ENCODE data around the gene SARS2. TPM values are rescaled to one million over a fixed set of nuclear protein-coding genes. Genes with fewer than 3 reads are reported as not detected.
"Not testable (repeated sequence)": the region's sequence is repeated elsewhere in the genome, so short reads cannot be mapped to it uniquely, and the experiment has no call there.

SARS2 gene
- total RNA-seq, 1 donor from 2014 or later, result 7.0 TPM

DNA sequence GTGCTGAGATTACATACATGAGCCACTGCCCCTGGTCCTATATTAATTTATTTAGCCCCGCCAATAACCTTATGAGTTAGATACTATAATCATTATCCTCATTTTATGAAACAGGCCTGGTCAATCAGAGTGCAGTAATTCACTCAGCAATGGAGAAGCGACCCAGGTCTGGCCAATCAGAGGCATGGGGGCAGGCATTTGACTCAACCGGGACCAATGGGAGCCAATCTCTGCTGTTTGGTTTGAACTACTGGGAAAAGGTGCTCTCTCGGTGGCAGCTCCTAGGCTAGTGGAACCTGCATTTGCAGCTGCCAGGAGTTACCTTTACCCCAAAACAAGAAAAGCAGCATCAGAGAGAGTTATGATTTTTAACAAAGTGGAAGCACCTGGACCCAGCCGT is 37.7 kb downstream of the SARS2 start:
- DNase-seq, result no peak

DNA sequence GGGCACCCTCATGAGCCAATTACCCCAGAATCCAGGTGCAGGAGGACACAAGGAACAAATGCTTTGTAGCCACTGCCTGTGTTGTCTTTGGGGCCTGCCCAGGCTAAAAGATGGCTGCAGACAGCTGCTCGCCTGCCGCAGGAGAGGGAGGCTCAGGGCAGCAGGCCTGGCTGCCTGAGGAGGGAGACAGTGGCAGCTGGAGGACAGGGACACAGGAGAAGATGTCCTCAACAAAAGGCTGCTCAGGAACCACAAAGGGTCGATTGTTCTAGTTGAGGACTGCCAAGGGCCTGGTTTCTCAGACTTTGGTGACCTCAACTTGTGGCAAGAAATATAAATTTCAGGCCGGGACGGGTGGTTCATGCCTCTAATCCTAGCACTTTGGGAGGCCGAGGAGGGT is 38.8 kb downstream of the SARS2 start:
- DNase-seq, result no peak

DNA sequence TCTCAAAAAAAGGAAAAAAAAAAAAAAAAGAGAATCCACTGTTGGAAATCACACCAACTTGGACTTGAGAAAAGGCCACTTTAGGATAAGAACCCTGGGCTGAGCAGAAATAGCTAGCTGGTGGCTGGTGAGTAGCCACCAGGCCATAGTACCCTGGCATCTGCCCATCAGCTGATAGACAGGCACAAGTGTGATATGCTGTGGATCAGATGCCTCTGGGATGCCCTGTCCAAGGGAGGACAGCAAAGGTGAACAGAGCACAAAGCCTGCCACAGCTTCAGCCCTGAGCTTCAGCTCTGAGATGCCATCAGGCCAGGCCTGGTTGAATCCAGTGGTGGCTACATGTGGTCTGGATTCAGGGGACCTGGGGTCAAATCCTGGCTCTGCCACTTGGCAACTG is 39.9 kb downstream of the SARS2 start:
- DNase-seq, result no peak

DNA sequence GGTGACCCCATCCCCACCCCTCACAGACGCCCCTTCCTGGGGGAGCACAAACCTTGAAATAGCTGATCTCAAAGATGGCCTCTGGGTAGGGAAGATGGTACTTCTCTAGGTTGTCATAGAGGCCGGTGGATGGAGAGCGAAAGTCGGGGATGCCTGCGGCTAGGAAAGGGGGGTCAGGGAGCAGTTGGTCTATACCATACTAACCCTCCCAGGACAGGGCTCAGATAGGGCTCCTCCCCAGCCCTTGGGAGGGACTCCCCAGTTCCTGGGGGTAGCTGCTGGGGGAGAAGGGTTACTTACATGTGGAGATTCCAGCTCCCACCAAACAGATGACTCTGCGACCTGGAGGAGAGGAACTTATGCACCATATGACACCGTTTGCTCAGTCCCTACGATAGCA is 40.8 kb downstream of the SARS2 start:
- DNase-seq, result no peak

DNA sequence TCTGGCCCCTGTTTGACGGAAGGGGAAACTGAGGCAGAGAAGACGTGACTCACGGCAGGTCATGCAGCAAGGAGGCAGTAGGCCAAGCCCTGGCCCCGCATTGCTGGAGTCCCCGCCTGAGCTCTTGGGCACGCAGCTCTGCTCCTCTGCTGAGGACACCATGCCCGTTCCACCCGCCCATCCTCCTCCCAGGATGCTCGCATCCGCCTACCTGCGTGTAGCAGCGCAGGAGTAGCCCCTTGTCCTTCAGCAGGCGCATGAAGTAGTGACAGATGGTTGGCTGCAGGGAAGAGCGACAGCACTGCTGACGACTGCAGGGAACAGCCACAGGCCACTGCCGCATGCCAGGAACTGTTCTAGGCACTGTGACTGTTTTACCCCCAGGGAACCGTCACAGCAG is 41.7 kb downstream of the SARS2 start:
- DNase-seq, result no peak

DNA sequence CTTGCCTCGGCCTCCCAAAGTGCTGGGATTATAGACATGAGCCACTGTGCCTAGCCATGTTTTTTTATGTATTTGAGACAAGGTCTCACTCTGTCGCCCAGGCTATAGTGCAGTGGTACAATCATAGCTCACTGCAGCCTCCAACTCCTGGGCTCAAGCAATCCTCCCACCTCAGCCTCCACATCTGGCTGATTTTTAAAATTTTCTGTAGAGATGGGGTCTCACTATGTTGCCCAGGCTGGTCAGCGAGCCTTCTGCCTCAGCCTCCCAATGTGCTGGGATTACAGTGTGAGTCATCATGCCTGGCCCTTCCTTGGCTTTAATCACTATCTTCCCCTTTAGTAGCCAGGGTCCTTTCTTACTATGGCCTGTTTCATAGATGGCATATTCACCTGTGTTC is 45.9 kb downstream of the SARS2 start:
- DNase-seq, result not testable (repeated sequence)

DNA sequence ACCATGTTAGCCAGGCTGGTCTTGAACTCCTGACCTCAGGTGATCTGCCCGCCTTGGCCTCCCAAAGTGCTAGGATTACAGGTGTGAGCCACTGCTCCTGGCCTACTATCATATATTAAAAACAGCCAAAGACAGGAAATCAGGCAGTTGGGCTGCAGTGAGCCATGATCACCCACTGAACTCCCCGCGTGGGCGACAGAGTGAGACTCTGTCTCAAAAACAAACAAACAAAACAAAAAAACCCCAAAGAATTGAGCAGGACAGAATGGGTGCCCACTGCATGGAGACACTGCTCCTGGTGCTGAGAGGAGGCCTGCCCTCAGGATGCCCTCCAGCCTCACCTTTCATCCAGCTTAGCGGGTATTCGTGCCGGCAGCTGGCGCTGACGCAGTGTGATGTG is 47.3 kb downstream of the SARS2 start:
- no peak for DNase-seq

DNA sequence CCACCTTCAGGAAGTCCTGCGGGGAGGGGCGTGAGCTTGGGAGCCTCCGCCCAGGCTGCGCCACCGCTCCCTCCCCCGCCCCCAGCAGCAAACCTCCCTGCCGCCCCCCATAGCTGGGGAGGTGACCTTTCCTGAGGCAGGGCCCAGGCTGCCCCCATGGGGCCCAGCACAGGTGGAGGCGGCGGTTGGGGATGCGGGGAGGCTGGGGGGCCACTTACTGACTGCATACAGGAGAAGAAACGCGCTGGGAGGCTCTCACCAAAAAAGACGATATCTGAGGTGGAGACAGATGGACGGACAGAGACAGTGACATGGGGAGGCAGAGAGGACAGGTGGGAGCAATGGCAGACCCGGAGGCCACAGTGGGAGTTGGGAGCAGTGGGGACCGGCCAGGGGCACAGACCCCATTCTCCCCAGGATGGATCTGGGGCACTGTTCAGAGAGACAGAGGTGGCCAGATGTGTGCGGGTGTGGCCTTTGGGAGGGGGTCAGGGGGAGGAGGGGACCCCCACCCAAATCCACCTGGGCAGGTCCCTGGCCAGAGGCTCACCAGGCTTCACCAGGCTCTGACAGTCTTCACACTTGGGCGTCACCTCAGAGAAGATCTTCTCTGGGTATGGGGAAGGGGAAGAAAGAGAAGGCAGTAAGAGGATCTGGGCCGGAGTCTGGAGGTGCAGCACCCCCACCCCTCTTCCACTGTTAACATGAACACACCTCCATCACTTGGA is 49.5 kb downstream of the SARS2 start:
- no peak for DNase-seq

DNA sequence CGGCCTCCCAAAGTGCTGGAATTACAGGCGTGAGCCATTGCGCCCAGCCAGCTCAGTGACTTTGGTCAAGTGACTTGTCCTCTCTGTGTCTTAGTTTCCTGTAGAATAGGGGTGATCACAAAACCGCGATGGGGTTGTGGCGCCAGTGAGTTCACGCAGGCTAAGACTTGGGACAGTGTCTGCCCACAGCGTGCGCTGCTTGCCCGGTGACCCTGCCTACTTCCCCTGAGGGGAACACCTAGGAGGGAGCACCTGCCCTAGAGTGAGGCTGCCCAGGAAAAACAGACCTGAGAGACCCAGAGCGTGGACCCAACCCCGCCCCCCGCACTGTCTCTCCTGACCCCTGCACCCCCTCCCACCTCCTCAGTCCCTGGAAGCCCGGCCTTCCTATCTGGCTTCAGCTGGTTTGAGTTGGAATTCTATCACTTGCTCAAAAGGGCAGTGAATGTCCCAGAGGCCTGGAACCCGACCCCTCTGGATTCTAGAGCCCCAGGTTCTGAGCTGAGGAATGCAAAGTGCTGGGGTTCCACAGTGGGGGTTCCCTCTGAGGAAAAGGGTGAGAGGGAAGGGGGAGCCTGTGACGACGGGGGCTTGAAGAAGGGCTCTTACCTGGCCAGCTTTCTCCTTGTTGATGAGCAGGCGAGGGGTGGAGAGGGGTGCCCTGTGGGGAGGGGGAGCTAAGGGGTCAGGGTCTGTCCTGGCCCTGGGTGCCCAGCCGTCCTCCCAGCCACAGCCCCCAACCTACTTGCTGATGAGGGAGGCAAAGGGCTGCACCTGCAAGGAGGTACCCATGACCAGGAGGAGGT is 50.3 kb downstream of the SARS2 start:
- no peak for DNase-seq

DNA sequence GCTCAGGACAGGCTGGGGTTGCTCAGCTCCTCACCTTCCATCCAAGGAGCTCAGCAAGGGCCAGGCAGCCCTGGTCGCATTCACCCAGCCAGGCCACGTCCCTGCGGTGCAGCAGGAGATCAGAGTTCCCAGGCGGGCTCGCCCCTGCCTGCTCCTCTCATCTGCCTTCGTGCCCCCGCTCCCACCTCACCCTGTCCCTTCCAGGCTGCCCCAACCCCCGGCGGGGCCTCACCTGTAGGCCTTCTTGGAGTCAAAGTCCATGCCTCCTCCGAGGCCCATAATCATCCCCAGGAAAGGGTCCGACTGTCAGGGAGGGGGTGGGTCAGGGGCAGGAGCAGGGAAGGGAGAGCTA is 51.2 kb downstream of the SARS2 start:
- DNase-seq, result no peak

DNA sequence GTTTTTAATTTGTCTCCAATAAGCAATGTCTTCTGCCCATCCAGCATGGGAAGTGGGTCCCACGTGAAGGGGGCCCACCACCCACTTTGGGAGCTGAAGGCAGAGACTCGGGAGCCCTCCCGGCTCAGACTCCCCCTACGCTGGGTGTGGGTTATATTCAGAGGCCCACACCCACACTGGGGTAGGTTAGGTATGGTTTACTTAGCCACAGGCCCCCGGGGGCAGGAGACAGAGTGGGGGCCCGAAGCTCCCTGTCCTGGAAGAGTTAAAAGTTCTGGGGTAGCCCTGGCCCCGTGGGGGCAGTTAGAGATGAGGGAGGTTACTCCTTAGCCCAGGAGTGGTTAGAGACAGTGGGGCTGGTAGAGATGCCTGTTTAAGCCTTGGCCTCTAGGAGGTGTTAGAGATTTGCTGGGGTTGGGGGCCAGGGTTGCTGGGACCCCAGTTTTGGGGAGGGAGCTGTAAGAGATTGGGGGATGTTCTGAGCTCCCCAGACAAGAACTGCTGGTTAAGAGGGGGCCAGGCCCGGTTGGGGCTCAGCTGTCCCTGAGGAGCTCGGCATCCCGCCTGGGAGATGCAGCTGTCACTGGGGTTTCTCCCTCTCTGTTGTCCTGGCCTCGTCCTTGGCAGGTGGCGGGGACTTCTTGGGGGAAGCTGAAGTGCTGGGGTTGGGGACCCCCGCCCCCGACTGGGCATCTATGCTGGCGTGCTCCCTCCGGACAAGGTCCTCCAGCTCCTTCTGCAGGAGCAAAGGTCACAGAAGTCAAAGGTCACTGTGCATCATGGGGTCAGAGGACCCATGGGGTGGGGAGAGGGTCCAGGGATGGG is 51.8 kb downstream of the SARS2 start:
- no peak for DNase-seq

DNA sequence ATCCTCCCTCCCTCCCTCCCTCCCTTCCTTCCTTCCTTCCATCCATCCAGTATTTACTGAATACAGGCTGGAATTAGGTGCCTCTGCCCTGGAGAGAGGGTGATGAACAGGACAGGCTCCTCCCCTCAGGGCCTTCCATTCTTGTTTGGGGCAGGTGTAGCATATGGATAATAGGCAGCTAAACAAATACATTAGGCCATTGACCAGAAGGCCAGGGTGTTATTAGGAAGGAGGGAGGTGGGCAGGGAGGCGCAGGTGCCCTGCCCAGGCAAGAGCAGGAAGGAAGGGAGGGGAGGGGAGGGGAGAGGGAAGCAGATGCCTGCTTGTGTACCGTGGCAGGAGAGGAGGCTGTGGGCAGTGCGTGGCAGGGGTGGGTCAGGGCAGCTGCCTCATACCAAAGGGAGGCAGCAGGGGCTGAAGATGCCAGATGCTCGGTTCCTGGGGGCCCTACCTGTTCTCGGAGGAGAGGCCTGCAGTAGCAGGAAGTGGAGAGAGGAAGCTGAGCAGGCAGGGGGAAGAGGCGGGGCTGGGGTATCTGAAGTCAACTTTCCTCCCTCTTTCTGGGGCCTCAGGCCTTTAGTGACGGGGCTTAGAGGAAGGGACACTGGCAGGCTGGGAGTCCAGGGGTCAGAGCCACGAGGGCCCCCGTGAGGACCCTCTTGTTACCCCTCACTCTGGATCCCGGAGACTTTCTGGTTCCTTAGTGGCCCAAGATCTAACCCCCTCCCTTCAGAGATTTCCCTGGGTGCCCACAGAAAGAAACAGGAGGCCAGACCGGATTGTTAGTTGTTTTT is 52.6 kb downstream of the SARS2 start, which contains the start of gene RINL:
Gene RINL, minus strand, starts transcription at position 495 of the 794 bp plus-strand sequence. CDS start 1,533 bp downstream, outside the sequence.
- no peak for DNase-seq

DNA sequence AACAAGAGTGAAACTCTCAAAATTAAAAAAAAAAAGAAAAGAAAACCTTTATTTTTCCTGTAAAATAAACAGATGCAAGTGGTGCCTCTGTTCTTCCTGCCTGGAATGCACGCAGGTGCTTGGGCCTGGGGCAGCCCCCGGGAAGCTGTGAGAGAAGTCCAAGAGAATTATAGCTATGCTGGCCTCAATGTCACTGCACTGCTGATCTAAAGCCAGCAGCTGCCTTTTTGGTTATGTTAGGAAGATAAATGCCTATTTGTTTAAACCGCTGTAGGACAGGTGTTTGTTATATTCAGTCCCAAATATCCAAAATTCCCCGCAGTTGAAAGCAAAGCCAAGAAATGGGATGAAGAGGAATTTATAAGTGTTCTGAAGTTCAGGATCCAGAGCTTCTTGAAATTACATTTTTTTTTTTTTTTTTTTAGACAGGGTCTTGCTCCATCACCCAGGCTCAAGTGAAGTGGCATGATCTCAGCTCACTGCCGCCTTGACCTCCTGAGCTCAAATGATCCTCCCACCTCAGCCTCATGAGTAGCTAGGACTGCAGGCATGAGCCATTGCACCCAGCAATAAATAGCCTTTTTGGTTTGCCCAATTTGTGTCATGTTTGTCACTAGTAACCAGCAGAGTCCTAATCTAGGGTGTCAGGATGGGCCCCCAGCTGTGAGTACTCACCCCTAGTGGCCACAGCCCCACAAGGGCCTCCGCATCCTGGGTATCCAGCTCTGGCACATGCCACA is 54.7 kb downstream of the SARS2 start:
- DNase-seq, result no peak

DNA sequence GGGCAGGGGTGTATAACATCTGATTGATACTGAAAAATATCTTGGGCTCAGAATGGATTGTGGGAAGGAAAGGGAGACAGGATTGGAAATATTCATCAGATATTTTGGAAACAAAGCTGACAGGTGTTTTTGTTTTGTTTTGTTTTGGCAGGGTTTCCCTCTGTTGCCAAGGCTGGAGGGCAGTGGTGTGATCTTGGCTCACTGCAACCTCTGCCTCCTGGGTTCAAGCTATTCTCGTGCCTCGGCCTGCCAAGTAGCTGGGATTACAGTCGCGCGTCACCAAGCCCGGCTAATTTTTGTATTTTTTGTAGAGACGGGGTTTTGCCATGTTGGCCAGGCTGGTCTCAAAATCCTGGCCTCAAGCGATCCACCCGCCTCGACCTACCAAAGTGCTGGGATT is 57.2 kb downstream of the SARS2 start:
- DNase-seq, result not testable (repeated sequence)

DNA sequence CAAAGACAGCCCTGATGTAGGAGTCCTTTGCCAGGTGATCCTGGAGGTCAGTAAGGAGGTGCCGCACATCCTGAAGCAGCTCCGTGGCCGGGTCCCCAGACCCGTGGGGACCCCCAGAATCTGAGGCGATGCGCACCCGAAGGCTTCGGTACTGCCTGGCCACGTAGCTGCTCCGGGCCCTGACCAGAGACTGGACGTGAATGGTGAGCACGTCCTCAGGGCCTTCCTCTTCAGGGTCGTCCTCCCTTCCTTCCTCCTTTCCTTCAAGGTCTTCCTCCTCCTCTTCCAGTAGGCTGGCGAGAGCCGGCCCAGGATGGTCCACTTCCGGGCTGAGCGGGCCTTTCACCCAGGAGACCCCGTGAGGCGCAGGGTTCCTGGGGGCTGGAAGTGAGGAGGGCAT is 60.0 kb downstream of the SARS2 start:
- DNase-seq, result no peak

DNA sequence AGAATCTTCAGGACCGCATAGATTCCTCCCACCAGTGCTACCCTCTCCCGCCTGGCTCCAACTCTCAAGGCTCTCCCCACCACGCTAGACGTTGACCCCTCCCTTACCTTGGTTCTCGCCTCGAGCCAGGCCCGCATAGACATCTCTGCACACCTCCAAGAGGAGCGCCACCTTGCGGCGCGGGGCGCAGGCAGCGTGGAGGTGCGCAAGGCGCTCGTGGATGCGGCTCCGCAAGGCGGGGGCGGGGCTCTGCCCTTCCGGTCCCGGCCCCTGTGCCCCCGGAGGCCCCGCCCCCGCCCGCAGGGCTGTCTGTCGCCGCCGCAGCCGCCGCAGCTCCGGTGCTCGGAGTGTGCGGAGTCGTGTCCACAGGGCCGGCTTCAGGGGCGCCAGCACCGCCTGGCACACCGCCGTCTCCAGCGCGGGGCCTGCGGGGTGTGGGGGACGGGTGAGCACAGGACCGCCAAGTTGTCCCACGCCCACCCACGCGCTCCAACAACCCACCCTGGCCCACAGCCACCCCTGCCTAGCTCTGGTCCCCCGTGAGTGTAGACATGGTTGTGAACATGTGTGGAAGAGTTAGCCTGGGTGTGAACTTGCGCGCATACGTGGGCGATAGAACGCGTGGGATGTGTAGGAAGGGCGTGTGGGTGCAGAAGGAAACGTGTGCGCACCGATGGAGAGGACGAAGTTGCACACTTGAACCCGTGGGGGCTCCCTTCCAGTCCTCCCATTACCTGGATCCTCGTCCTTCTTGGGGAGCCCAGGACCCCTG is 60.5 kb downstream of the SARS2 start:
- DNase-seq, result no peak

DNA sequence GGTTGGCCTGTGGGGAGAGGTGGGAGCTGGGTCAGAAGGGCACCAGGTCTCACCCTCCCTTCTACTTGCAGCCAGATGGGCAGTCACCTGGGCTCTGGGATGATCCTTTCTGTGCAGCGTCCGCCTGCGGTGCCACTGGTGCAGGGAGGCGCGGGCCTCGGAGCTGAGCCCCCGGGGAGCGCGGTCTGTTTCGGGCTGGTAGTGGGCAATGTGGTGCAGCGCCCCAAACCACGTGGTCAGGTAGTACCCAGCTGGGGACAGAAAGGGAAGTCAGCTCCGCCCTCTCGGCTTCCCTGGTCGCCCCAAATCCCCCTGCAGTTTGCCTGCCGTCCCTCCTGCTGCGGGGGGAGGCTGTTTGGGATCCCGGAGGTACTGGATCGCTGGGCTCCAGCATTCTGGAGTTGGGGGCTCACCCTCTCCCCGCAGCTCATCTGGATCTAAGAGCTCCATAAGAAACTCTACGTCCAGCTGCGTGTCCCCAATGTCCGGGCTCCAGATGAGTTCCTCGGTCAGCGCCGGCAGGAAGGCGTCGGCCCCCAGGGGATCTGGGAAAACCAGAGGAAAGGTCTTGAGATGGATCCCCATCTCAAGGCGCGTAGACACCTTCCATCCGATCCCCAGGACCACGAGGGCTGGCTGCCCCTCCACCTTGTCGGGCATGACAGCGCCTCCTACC is 61.3 kb downstream of the SARS2 start:
- no peak for DNase-seq

DNA sequence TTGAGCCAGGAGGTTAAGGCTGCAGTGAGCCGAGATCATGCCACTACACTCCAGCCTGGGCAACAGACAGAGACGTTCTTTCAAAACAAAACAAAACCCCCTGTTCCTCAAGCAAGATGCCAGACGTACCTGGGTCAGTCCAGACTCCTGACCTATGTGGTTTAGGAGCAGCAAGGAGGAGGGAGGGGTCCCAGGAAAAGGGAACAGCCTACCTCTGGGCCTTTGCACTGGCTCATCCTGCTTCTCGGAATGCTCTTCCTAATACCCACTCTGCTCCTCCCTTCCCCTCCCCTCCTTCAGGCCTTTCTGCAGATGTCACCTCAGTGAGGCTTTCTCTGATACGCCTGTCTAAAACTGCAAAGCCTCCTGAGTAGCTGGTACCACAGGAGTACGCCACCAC is 62.0 kb downstream of the SARS2 start:
- DNase-seq, result no peak

DNA sequence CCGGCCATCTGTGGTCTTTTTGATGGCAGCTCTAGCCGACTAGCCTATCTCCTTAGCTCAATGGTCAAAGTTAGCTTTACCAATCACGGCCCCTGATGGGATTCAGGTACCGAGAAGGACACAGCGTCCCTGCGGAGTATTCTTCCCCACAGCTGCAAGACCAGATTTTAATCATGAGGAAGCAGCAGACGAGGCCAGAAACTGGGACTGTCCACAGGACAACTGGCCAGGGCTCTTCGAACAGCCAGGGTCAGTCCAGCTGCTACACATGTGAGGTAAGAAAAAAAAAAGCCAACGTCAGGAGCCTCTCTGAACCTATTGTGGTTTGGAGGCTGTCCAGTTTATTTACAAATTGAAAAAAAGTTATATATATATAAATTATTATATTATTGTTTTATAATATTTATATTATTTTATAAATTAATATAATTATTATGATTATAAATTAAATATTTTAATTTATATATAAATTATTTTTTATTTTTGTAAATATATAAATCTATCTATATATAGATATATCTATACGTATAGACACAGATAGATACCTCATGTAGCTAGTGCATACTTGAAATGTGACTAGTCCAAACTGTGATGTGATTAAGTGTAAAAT is 63.3 kb downstream of the SARS2 start:
- DNase-seq, result no peak

All from skin of body (tissue), 2 donors.